Measurements from ENCODE around the gene LGR4. TPM values are rescaled to one million over a fixed set of nuclear protein-coding genes. Genes with fewer than 3 reads are reported as not detected.

The LGR4 gene
- total and polyA plus RNA-seq, 2 of the 13 experiments (the other 11 are each of a cell fraction or from before 2014, with no cell fraction given): 42.1 to 68.7 TPM

- TF ChIP-seq SIX4 (CRISPR knock-in tag; IDR thresholded peaks at IDR 0.05): no peak
- TF ChIP-seq, protein P1, sequence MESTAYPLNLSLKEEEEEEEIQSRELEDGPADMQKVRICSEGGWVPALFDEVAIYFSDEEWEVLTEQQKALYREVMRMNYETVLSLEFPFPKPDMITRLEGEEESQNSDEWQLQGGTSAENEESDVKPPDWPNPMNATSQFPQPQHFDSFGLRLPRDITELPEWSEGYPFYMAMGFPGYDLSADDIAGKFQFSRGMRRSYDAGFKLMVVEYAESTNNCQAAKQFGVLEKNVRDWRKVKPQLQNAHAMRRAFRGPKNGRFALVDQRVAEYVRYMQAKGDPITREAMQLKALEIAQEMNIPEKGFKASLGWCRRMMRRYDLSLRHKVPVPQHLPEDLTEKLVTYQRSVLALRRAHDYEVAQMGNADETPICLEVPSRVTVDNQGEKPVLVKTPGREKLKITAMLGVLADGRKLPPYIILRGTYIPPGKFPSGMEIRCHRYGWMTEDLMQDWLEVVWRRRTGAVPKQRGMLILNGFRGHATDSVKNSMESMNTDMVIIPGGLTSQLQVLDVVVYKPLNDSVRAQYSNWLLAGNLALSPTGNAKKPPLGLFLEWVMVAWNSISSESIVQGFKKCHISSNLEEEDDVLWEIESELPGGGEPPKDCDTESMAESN (CRISPR knock-in tag; conservative IDR thresholded peaks at IDR 0.05): peak; percentile 76; the same call in 1 of the 2 replicates
- TF ChIP-seq ZNF891 (CRISPR knock-in tag; IDR thresholded peaks at IDR 0.05): peak; percentile 68; the same call in 1 of the 2 replicates
- peak; percentile 3; the same call in 1 of the 2 replicates for TF ChIP-seq ZNF782 (CRISPR knock-in tag; IDR thresholded peaks at IDR 0.05; ENCODE audit: borderline replicate concordance)
- no peak for TF ChIP-seq ZFP62 (CRISPR knock-in tag; IDR thresholded peaks at IDR 0.05)
- TF ChIP-seq SRSF1 (optimal IDR thresholded peaks at IDR 0.05; ENCODE audit: low read depth, low read length): peak; percentile 68
- TF ChIP-seq ZNF713 (CRISPR knock-in tag; IDR thresholded peaks at IDR 0.05): 0 out of 2 replicates have a peak, but pooled peaks have one; percentile 7
- no peak for TF ChIP-seq HMGA1 (CRISPR knock-in tag; conservative IDR thresholded peaks at IDR 0.05)
- TF ChIP-seq, protein P2, sequence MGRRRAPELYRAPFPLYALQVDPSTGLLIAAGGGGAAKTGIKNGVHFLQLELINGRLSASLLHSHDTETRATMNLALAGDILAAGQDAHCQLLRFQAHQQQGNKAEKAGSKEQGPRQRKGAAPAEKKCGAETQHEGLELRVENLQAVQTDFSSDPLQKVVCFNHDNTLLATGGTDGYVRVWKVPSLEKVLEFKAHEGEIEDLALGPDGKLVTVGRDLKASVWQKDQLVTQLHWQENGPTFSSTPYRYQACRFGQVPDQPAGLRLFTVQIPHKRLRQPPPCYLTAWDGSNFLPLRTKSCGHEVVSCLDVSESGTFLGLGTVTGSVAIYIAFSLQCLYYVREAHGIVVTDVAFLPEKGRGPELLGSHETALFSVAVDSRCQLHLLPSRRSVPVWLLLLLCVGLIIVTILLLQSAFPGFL (CRISPR knock-in tag; IDR thresholded peaks at IDR 0.05): no peak
- no peak for TF ChIP-seq ZBTB14 (CRISPR knock-in tag; IDR thresholded peaks at IDR 0.05)
- TF ChIP-seq, protein P3, sequence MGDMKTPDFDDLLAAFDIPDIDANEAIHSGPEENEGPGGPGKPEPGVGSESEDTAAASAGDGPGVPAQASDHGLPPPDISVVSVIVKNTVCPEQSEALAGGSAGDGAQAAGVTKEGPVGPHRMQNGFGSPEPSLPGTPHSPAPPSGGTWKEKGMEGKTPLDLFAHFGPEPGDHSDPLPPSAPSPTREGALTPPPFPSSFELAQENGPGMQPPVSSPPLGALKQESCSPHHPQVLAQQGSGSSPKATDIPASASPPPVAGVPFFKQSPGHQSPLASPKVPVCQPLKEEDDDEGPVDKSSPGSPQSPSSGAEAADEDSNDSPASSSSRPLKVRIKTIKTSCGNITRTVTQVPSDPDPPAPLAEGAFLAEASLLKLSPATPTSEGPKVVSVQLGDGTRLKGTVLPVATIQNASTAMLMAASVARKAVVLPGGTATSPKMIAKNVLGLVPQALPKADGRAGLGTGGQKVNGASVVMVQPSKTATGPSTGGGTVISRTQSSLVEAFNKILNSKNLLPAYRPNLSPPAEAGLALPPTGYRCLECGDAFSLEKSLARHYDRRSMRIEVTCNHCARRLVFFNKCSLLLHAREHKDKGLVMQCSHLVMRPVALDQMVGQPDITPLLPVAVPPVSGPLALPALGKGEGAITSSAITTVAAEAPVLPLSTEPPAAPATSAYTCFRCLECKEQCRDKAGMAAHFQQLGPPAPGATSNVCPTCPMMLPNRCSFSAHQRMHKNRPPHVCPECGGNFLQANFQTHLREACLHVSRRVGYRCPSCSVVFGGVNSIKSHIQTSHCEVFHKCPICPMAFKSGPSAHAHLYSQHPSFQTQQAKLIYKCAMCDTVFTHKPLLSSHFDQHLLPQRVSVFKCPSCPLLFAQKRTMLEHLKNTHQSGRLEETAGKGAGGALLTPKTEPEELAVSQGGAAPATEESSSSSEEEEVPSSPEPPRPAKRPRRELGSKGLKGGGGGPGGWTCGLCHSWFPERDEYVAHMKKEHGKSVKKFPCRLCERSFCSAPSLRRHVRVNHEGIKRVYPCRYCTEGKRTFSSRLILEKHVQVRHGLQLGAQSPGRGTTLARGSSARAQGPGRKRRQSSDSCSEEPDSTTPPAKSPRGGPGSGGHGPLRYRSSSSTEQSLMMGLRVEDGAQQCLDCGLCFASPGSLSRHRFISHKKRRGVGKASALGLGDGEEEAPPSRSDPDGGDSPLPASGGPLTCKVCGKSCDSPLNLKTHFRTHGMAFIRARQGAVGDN (CRISPR knock-in tag; IDR thresholded peaks at IDR 0.05): peak; percentile 87
- TF ChIP-seq SMARCC2 (IDR thresholded peaks at IDR 0.05): no peak
- no peak for TF ChIP-seq ZNF282 (IDR thresholded peaks at IDR 0.05; ENCODE audit: partially characterized antibody)
- peak; percentile 34 for TF ChIP-seq TGIF2 (CRISPR knock-in tag; IDR thresholded peaks at IDR 0.05)
- TF ChIP-seq POLR2A (IDR thresholded peaks at IDR 0.05; ENCODE audit: insufficient read depth in 1 of 2, low read depth in 2 of 2, low read length in 2 of 2): peak; percentile 97 to 98
- peak; percentile 90 for TF ChIP-seq DRAP1 (CRISPR knock-in tag; IDR thresholded peaks at IDR 0.05)
- no peak; the same call in 1 of the 2 replicates for TF ChIP-seq MLX (CRISPR knock-in tag; IDR thresholded peaks at IDR 0.05)
- no peak for TF ChIP-seq ZNF30 (CRISPR knock-in tag; IDR thresholded peaks at IDR 0.05)
- no peak for TF ChIP-seq ZNF577 (CRISPR knock-in tag; IDR thresholded peaks at IDR 0.05; ENCODE audit: borderline replicate concordance, low read depth)
Measured at GRCh38 chr11:27506200-27507182, 33.9 kb upstream of the LGR4 start, which contains the start of gene LIN7C (continued).

All from HepG2 (cell line).